Gastrocnemius medialis (tissue), 4 donors: ENCODE measurements around the gene C2CD3.

ENCODE experiments used
- POLR2A ChIP-seq, 2 donors: fragments of 450-650 bp; IDR thresholded peaks; one replicate each; pipeline ENCODE4 v1.6.1; 2017; ENCODE audit warnings: antibody characterized with exemption in 2 of 2, mild to moderate bottlenecking in 2 of 2, moderate library complexity in 2 of 2
- TF ChIP-seq, protein P1 (sequence below), 5 experiments: fragments of 450-650 bp in 3 of 5; fragments of 200-600 bp in 2 of 5; sonication (generic) in 2 of 5; IDR thresholded peaks in 4 of 5; conservative IDR thresholded peaks in 1 of 5; 1 replicate in 4 of 5; 2 replicates in 1 of 5; pipeline ENCODE4 v1.5.1; 2016 to 2019; ENCODE audit warnings: antibody characterized with exemption in 5 of 5, mild to moderate bottlenecking in 3 of 5, moderate library complexity in 3 of 5

DNA sequence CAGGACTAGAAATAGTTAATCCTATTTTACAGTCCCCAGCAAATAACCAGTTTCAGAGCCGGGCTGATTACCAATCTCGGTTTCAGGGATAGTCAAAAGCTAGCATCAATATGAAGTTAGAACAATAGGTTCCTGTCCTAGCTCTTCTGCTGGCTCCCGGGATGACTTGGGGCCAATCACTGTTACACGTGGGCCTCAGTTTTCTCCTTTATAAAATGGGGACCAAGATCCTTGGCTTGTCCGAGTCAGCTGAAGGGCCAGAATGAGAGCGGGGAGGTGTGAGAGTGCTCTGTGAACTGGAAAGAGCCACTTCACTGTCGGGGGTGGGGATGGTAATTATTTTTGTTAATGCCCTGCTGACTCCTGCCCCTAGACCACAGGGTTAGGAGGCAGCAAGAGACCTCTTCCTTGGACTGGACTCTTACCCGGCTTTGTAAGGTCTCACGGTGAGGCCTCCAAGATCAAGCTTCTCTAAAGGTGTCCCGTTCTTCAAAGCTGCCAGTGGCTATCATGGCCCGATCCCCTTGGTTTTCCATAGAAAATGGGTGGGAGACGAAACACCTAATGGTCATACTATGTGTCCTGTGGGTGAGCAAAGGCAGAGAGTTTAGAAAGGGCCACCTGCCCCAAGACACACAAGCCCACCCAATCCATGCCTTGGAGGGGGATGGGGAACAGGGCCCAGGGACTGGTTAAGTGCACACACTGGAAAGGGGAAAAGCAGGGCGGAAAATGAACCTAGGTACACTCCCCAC lies 189.6 kb downstream of the C2CD3 start:
- TF ChIP-seq POLR2A (IDR thresholded peaks at IDR 0.05), result no peak
- TF ChIP-seq, protein P1, sequence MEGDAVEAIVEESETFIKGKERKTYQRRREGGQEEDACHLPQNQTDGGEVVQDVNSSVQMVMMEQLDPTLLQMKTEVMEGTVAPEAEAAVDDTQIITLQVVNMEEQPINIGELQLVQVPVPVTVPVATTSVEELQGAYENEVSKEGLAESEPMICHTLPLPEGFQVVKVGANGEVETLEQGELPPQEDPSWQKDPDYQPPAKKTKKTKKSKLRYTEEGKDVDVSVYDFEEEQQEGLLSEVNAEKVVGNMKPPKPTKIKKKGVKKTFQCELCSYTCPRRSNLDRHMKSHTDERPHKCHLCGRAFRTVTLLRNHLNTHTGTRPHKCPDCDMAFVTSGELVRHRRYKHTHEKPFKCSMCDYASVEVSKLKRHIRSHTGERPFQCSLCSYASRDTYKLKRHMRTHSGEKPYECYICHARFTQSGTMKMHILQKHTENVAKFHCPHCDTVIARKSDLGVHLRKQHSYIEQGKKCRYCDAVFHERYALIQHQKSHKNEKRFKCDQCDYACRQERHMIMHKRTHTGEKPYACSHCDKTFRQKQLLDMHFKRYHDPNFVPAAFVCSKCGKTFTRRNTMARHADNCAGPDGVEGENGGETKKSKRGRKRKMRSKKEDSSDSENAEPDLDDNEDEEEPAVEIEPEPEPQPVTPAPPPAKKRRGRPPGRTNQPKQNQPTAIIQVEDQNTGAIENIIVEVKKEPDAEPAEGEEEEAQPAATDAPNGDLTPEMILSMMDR (IDR thresholded peaks at IDR 0.05 in 4 of 5, conservative IDR thresholded peaks at IDR 0.05 in 1 of 5), result no peak
